ENCODE measurements around the gene MRPL53. TPM values are rescaled to one million over a fixed set of nuclear protein-coding genes. Genes with fewer than 3 reads are reported as not detected.

MRPL53 gene
- total and polyA plus RNA-seq, 2 of the 13 experiments (the other 11 are each of a cell fraction or from before 2014, with no cell fraction given), result 34.3 to 51.9 TPM

GRCh38 chr2:74503506-74504475 is 31.3 kb upstream of the MRPL53 start (continued):
- TF ChIP-seq ZNF276 (CRISPR knock-in tag; IDR thresholded peaks at IDR 0.05; ENCODE audit: low read depth), result no peak
- TF ChIP-seq RFX5 (IDR thresholded peaks at IDR 0.05; ENCODE audit: low read depth, low read length), result no peak
- TF ChIP-seq USF2 (IDR thresholded peaks at IDR 0.05; ENCODE audit: low read depth, low read length), result no peak
- no peak; the same call in 1 of the 2 replicates for TF ChIP-seq USF2 (CRISPR knock-in tag; IDR thresholded peaks at IDR 0.05; ENCODE audit: borderline replicate concordance)
- TF ChIP-seq PAF1 (CRISPR knock-in tag; IDR thresholded peaks at IDR 0.05), result no peak
- TF ChIP-seq ZNF777 (CRISPR knock-in tag; IDR thresholded peaks at IDR 0.05), result no peak
- TF ChIP-seq POLR2AphosphoS5 (IDR thresholded peaks at IDR 0.05; ENCODE audit: low read depth, low read length), result peak; percentile 35; the same call in 1 of the 2 replicates
- TF ChIP-seq MYNN (CRISPR knock-in tag; IDR thresholded peaks at IDR 0.05; ENCODE audit: low read depth), result no peak
- no peak for TF ChIP-seq MEIS2 (CRISPR knock-in tag; IDR thresholded peaks at IDR 0.05)
- TF ChIP-seq SMAD3 (CRISPR knock-in tag; IDR thresholded peaks at IDR 0.05), result no peak
- no peak for TF ChIP-seq ZBTB2 (CRISPR knock-in tag; IDR thresholded peaks at IDR 0.05; ENCODE audit: low read depth)
- TF ChIP-seq ZSCAN31 (CRISPR knock-in tag; IDR thresholded peaks at IDR 0.05; ENCODE audit: low read depth), result no peak
- TF ChIP-seq ZNF280B (CRISPR knock-in tag; IDR thresholded peaks at IDR 0.05; ENCODE audit: borderline replicate concordance), result peak; percentile 54; the same call in 1 of the 2 replicates
- no peak for TF ChIP-seq NR2C2 (CRISPR knock-in tag; IDR thresholded peaks at IDR 0.05; ENCODE audit: borderline replicate concordance)
- 0 out of 2 replicates have a peak, but pooled peaks have one; percentile 3 for TF ChIP-seq KLF12 (CRISPR knock-in tag; IDR thresholded peaks at IDR 0.05; ENCODE audit: borderline replicate concordance)
- TF ChIP-seq ZBTB25 (CRISPR knock-in tag; IDR thresholded peaks at IDR 0.05), result no peak
- TF ChIP-seq ZNF446 (CRISPR knock-in tag; IDR thresholded peaks at IDR 0.05), result no peak
- TF ChIP-seq NKX3-1 (CRISPR knock-in tag; IDR thresholded peaks at IDR 0.05), result no peak

All from HepG2 (cell line).